PC-9 (cell line): ENCODE measurements around the gene ANGPTL1. TPM values are rescaled to one million over a fixed set of nuclear protein-coding genes. Genes with fewer than 3 reads are reported as not detected.

Source experiments
- BruUV-seq: library from RNA; stranded (reverse); fragments of 400-500 nt; replicated peaks from 2 replicates; lab custom pipeline; 2021; lab: Mats Ljungman, UMichigan
- CTCF ChIA-PET: fragments of 300-600 bp; sonication (Branson Sonifier 250); formaldehyde crosslinking; loops from one replicate; lab custom pipeline; 2022; ENCODE audit warnings: antibody characterized with exemption; lab: Charles Lee
- POLR2A ChIA-PET: fragments of 300-600 bp; sonication (Branson Sonifier 250); formaldehyde crosslinking; loops from one replicate; lab custom pipeline; 2022; ENCODE audit warnings: antibody characterized with exemption; ENCODE audit not compliant: unreplicated experiment; lab: Charles Lee
- DNase-seq, 2 experiments: peaks; one replicate each; pipeline versions ENCODE4 v3.0.0 to v3.0.0-alpha.2; 2015 to 2022; ENCODE audit warnings: mixed read lengths in 1 of 2
- H2AFZ ChIP-seq: fragments of 200-600 bp; sonication (generic); 2 replicates; pipeline ENCODE4 v1.8.1; 2017; ENCODE audit warnings: antibody characterized with exemption
- H3F3A ChIP-seq: fragments of 200-600 bp; sonication (generic); 2 replicates; pipeline ENCODE4 v1.8.1; 2017; ENCODE audit warnings: antibody characterized with exemption, mild to moderate bottlenecking, low read depth; ENCODE audit not compliant: insufficient read depth
- H3K27ac ChIP-seq: fragments of 200-600 bp; sonication (generic); 2 replicates; pipeline ENCODE4 v1.6.1; 2016; ENCODE audit warnings: mixed run types
- H3K27me3 ChIP-seq: fragments of 200-600 bp; sonication (generic); 2 replicates; pipeline ENCODE4 v1.6.1; 2016; ENCODE audit warnings: low read depth, mixed run types; ENCODE audit not compliant: insufficient read depth
- H3K36me3 ChIP-seq: fragments of 200-600 bp; sonication (generic); 2 replicates; pipeline ENCODE4 v1.6.1; 2016; ENCODE audit warnings: low read depth, mixed run types
- H3K4me1 ChIP-seq: fragments of 200-600 bp; sonication (generic); replicated peaks from 2 replicates; pipeline ENCODE4 v1.6.1; 2016; ENCODE audit warnings: mixed run types; ENCODE audit not compliant: insufficient read depth
- H3K4me2 ChIP-seq: fragments of 200-600 bp; sonication (generic); 2 replicates; pipeline ENCODE4 v1.6.1; 2017; ENCODE audit warnings: mixed run types
- H3K4me3 ChIP-seq: fragments of 200-600 bp; sonication (generic); 2 replicates; pipeline ENCODE4 v1.6.1; 2016; ENCODE audit warnings: mixed run types
- H3K79me2 ChIP-seq: fragments of 200-600 bp; sonication (generic); 2 replicates; pipeline ENCODE4 v1.6.1; 2017; ENCODE audit warnings: low read depth, mixed run types
- H3K9me2 ChIP-seq: fragments of 200-600 bp; sonication (generic); 2 replicates; pipeline ENCODE4 v1.8.1; 2017; ENCODE audit warnings: mild to moderate bottlenecking; ENCODE audit not compliant: insufficient read depth
- H3K9me3 ChIP-seq: fragments of 200-600 bp; sonication (generic); 2 replicates; pipeline ENCODE4 v1.8.1; 2016; ENCODE audit warnings: low read depth; ENCODE audit not compliant: insufficient read depth
- H4K20me1 ChIP-seq: fragments of 200-600 bp; sonication (generic); 2 replicates; pipeline ENCODE4 v1.8.1; 2017; ENCODE audit not compliant: insufficient read depth
- CTCF ChIP-seq: fragments of 200-600 bp; sonication (generic); conservative IDR thresholded peaks from 2 replicates; pipeline ENCODE4 v1.6.1; 2017; ENCODE audit warnings: mixed run types, antibody characterized with exemption, mild to moderate bottlenecking, moderate library complexity
- EZH2 ChIP-seq: fragments of 200-600 bp; sonication (generic); IDR thresholded peaks from 2 replicates; pipeline ENCODE4 v1.8.0; 2017; ENCODE audit warnings: antibody characterized with exemption, low read depth
- intact Hi-C: fragments of 100-400 bp; cut with micrococcal nuclease; formaldehyde crosslinking; loops from one replicate; pipeline ENCODE4 v1.10.0; 2022; ENCODE audit not compliant: unreplicated experiment
- total RNA-seq: library from RNA; stranded (reverse); gene quantifications from 2 replicates; pipeline ENCODE4 v1.2.3, GENCODE V29; 2021

ANGPTL1 gene
- total RNA-seq, 1 experiment from 2014 or later: not detected

GRCh38 chr1:178802873-178803272, 68.0 kb downstream of the ANGPTL1 start:
- no peak overlapping the region for H2AFZ ChIP-seq
- no TSS peak for BruUV-seq
- H3F3A ChIP-seq: peaks cover 12% of the 10 kb centered on the region
- intact Hi-C loops: no loop called here
- no peaks in the 10 kb centered on the region; the same call in 1 of the 2 replicates for H3K9me2 ChIP-seq
- no peak overlapping the region for H3K4me2 ChIP-seq
- H3K27ac ChIP-seq: no peak overlapping the region
- TF ChIP-seq CTCF: no peak
- TF ChIP-seq EZH2: no peak
- H3K79me2 ChIP-seq: peaks cover 8% of the 10 kb centered on the region; the same call in 1 of the 2 replicates
- no peaks in the 10 kb centered on the region for H3K4me1 ChIP-seq
- no peak for DNase-seq
- no peaks in the 10 kb centered on the region; the same call in 1 of the 2 replicates for H4K20me1 ChIP-seq
- CTCF ChIA-PET: no interaction called here
- no peaks in the 10 kb centered on the region for H3K27me3 ChIP-seq
- no peak overlapping the region for H3K4me3 ChIP-seq
- POLR2A ChIA-PET: no interaction called here
- peaks cover 28% of the 10 kb centered on the region; the same call in 1 of the 2 replicates for H3K36me3 ChIP-seq
- no peaks in the 10 kb centered on the region; the same call in 1 of the 2 replicates for H3K9me3 ChIP-seq

Other genes starting within 250 kb of the ANGPTL1 start
- gene RALGPS2, start 145.8 kb downstream of the ANGPTL1 start, total RNA-seq: 49.8 and 62.4 TPM in 2 replicates
- 68.1 and 80.5 TPM in 2 replicates for gene FAM20B, start 154.8 kb upstream of the ANGPTL1 start, total RNA-seq
- 31.6 and 35.6 TPM in 2 replicates for gene TOR3A, start 211.0 kb upstream of the ANGPTL1 start, total RNA-seq